Stimulated activated CD4-positive, alpha-beta T cell treated with anti-CD3 and anti-CD28 coated beads, TNF-alpha, amount 100 ng/mL, for 1 hour (primary cell): ENCODE measurements around the gene HOXD8.

Experiments
- DNase-seq, 3 donors: peaks; one replicate each; pipeline ENCODE4 v3.0.0-alpha.2; 2020; ENCODE audit warnings: low read depth in 3 of 3, low spot score in 1 of 3

The HOXD8 gene

GRCh38 chr2:176102309-176102866 lies 27.1 kb upstream of the HOXD8 start:
- no peak for DNase-seq

GRCh38 chr2:176103194-176103593 lies 26.3 kb upstream of the HOXD8 start:
- no peak for DNase-seq

GRCh38 chr2:176103742-176104315 lies 25.7 kb upstream of the HOXD8 start:
- no peak for DNase-seq

- DNase-seq: no peak
Measured at GRCh38 chr2:176104316-176105077, 25.0 kb upstream of the HOXD8 start.

- no peak for DNase-seq
Measured at GRCh38 chr2:176105078-176105729, 24.3 kb upstream of the HOXD8 start.

GRCh38 chr2:176105730-176106580 lies 23.6 kb upstream of the HOXD8 start:
- DNase-seq: no peak

GRCh38 chr2:176106581-176107539 lies 22.6 kb upstream of the HOXD8 start, which contains the start of gene HOXD11:
HOXD11 (plus strand) TSS chr2:176107280; CDS start chr2:176107356, 76 bp downstream.
- no peak for DNase-seq

GRCh38 chr2:176107731-176108181 lies 21.7 kb upstream of the HOXD8 start:
- no peak for DNase-seq

- no peak for DNase-seq
Measured at GRCh38 chr2:176109192-176109901, 20.2 kb upstream of the HOXD8 start.

GRCh38 chr2:176109946-176110345 lies 19.6 kb upstream of the HOXD8 start:
- no peak for DNase-seq

- DNase-seq: no peak
Measured at GRCh38 chr2:176110415-176111308, 18.8 kb upstream of the HOXD8 start.

- DNase-seq: no peak
Measured at GRCh38 chr2:176111309-176111663, 18.2 kb upstream of the HOXD8 start.

GRCh38 chr2:176111846-176112374 lies 17.6 kb upstream of the HOXD8 start:
- no peak for DNase-seq

- no peak for DNase-seq
Measured at GRCh38 chr2:176112375-176113302, 16.9 kb upstream of the HOXD8 start.

- DNase-seq: no peak
Measured at GRCh38 chr2:176114120-176114929, 15.2 kb upstream of the HOXD8 start.
